NT2/D1 (cell line): Measurements from ENCODE around the gene RBMS3.

Experiments
- DNase-seq: peaks from one replicate; pipeline ENCODE4 v3.0.0-alpha.2; 2011; ENCODE audit warnings: low read depth, low spot score
- H3K27me3 ChIP-seq: 2 replicates; pipeline ENCODE4 v1.6.0; 2011; ENCODE audit warnings: mild to moderate bottlenecking; ENCODE audit not compliant: insufficient read length, insufficient read depth
- H3K36me3 ChIP-seq: 2 replicates; pipeline ENCODE4 v1.6.1; 2011; ENCODE audit warnings: mild to moderate bottlenecking, low read length, mixed read lengths; ENCODE audit not compliant: insufficient read depth, insufficient read length
- H3K4me1 ChIP-seq: 2 replicates; pipeline ENCODE4 v1.5.1; 2011; ENCODE audit not compliant: insufficient read depth, insufficient read length
- H3K4me3 ChIP-seq: 2 replicates; pipeline ENCODE4 v1.5.1; 2011; ENCODE audit warnings: low read depth; ENCODE audit not compliant: insufficient read length
- H3K9ac ChIP-seq: 2 replicates; pipeline ENCODE4 v1.6.0; 2011; ENCODE audit warnings: low read depth; ENCODE audit not compliant: insufficient read length
- H3K9me3 ChIP-seq: 2 replicates; pipeline ENCODE4 v1.5.1; 2011; ENCODE audit warnings: mild to moderate bottlenecking, low read length; ENCODE audit not compliant: insufficient read depth
- SUZ12 ChIP-seq: IDR thresholded peaks from 2 replicates; pipeline ENCODE4 v1.6.1; 2011; ENCODE audit not compliant: insufficient read length, insufficient read depth; ENCODE audit errors: extremely low read depth
- YY1 ChIP-seq: IDR thresholded peaks from 2 replicates; pipeline ENCODE4 v1.6.1; 2011; ENCODE audit not compliant: insufficient read length, insufficient read depth
- ZNF274 ChIP-seq: IDR thresholded peaks from 2 replicates; pipeline ENCODE4 v1.6.1; 2011; ENCODE audit warnings: mild to moderate bottlenecking, low read depth, low read length

The RBMS3 gene

GRCh38 chr3:29534006-29534405 lies 253.1 kb downstream of the RBMS3 start:
- no peak overlapping the region for H3K4me3 ChIP-seq
- H3K4me1 ChIP-seq, result no peaks in the 10 kb centered on the region
- DNase-seq, result no peak
- no peaks in the 10 kb centered on the region for H3K36me3 ChIP-seq
- no peaks in the 10 kb centered on the region for H3K27me3 ChIP-seq
- H3K9me3 ChIP-seq, result no peaks in the 10 kb centered on the region
- TF ChIP-seq ZNF274, result no peak
- H3K9ac ChIP-seq, result no peak overlapping the region

- Histone ChIP-seq H3K9ac (no peak overlapping the region), H3K4me1 (no peaks in the 10 kb centered on the region), H3K4me3 (no peak overlapping the region), H3K27me3 (no peaks in the 10 kb centered on the region), H3K9me3 (no peaks in the 10 kb centered on the region), H3K36me3 (no peaks in the 10 kb centered on the region)
- DNase-seq, result no peak
- no peak for TF ChIP-seq YY1
Observed at GRCh38 chr3:29536016-29536758, 255.3 kb downstream of the RBMS3 start.

GRCh38 chr3:29537889-29538609 lies 257.2 kb downstream of the RBMS3 start:
- H3K4me3 ChIP-seq, result no peak overlapping the region
- no peaks in the 10 kb centered on the region for H3K27me3 ChIP-seq
- H3K9ac ChIP-seq, result no peak overlapping the region
- no peak for DNase-seq
- no peaks in the 10 kb centered on the region for H3K9me3 ChIP-seq
- no peak for TF ChIP-seq ZNF274
- no peak for TF ChIP-seq SUZ12
- no peak for TF ChIP-seq YY1
- no peaks in the 10 kb centered on the region for H3K36me3 ChIP-seq
- no peaks in the 10 kb centered on the region for H3K4me1 ChIP-seq

DNA sequence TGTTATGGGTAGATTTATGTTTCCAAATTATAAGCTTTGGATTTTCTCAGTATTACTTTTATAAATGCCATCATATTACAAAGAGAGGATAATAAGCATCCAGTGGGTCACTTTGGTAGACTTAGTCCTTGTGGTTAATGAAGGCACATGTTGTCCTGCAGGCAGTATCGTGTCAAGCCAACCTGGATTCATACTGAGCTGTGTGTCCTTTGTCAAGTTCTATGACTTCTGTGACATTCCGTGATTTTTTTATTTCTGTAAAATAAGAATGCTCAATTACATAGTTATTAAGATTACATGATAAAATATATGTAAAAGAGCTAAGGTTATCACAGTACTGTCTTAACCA lies 257.7 kb downstream of the RBMS3 start:
- TF ChIP-seq YY1 (no peak), SUZ12 (no peak), ZNF274 (no peak)
- no peaks in the 10 kb centered on the region for H3K9me3 ChIP-seq
- no peak for DNase-seq

GRCh38 chr3:29540544-29540943 lies 259.7 kb downstream of the RBMS3 start:
- DNase-seq, result no peak
- H3K4me3 ChIP-seq, result no peak overlapping the region
- TF ChIP-seq SUZ12 (no peak), YY1 (no peak), ZNF274 (no peak)
- no peaks in the 10 kb centered on the region for H3K27me3 ChIP-seq
- H3K9ac ChIP-seq, result no peak overlapping the region
- H3K9me3 ChIP-seq, result no peaks in the 10 kb centered on the region
- no peaks in the 10 kb centered on the region for H3K4me1 ChIP-seq
- no peaks in the 10 kb centered on the region for H3K36me3 ChIP-seq

More for the DNA sequence above, 257.7 kb downstream of the RBMS3 start:
- H3K4me1 ChIP-seq, result no peaks in the 10 kb centered on the region
- no peak overlapping the region for H3K4me3 ChIP-seq
- H3K9ac ChIP-seq, result no peak overlapping the region
- H3K27me3 ChIP-seq, result no peaks in the 10 kb centered on the region
- no peaks in the 10 kb centered on the region for H3K36me3 ChIP-seq

DNA sequence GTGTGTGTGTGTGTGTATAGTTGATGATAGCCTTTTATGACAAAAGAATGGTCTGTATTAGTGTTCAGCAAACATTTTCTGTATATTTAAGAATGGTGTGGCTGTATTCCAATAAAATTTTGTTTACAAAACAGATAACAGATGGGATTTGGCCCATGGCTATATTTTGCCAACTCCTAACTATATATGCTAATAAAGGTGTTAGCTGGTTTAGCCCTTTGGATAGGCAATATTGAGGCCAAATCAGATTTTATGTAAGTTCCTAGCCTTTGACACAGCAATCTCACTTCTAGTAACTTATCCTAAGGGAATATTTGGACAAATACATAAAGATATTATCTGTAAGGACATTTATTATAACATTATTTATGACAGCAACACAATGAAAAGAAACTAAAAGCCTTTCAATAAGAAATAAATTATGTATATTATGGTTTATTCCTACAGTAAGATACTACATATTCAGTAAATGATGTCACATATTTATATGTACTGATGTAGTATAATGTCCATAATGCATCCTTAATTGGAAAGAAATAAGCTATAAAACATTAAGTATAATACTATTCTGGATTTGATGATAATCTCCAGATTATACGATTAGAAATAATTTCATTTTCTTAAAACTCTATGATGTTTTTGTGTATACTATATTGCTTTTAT lies 264.0 kb downstream of the RBMS3 start:
- H3K27me3 ChIP-seq, result no peaks in the 10 kb centered on the region
- TF ChIP-seq ZNF274, result no peak
- TF ChIP-seq SUZ12, result no peak
- no peak for TF ChIP-seq YY1
- no peak overlapping the region for H3K4me3 ChIP-seq
- H3K36me3 ChIP-seq, result no peaks in the 10 kb centered on the region
- no peaks in the 10 kb centered on the region for H3K9me3 ChIP-seq
- no peak for DNase-seq
- H3K9ac ChIP-seq, result no peak overlapping the region
- no peaks in the 10 kb centered on the region for H3K4me1 ChIP-seq

- no peaks in the 10 kb centered on the region for H3K36me3 ChIP-seq
- no peaks in the 10 kb centered on the region for H3K4me1 ChIP-seq
- H3K4me3 ChIP-seq, result no peak overlapping the region
- no peak for TF ChIP-seq ZNF274
- TF ChIP-seq YY1, result no peak
- no peak for TF ChIP-seq SUZ12
- no peak overlapping the region for H3K9ac ChIP-seq
- DNase-seq, result no peak
- H3K9me3 ChIP-seq, result no peaks in the 10 kb centered on the region
- H3K27me3 ChIP-seq, result no peaks in the 10 kb centered on the region
Observed at GRCh38 chr3:29545615-29546014, 264.7 kb downstream of the RBMS3 start.
